Activated T-cell treated with anti-CD3 and anti-CD28 coated beads, Interleukin-2, amount 50 U/mL, for 24 hours (primary cell): Measurements from ENCODE around the gene NSMCE1.
"Not testable (repeated sequence)": the region's sequence is repeated elsewhere in the genome, so short reads cannot be mapped to it uniquely, and the experiment has no call there.

Experiments used
- DNase-seq: peaks from one replicate; pipeline ENCODE4 v3.0.0-alpha.2; 2020
- H3K27ac Mint-ChIP-seq: 2 replicates; pipeline ENCODE4 v1.8.0; 2020; ENCODE audit warnings: mild to moderate bottlenecking, mixed read lengths
- H3K27me3 Mint-ChIP-seq: 2 replicates; pipeline ENCODE4 v1.8.0; 2020; ENCODE audit warnings: mixed read lengths
- H3K36me3 Mint-ChIP-seq: 2 replicates; pipeline ENCODE4 v1.8.0; 2020; ENCODE audit warnings: low read depth, mixed read lengths
- H3K4me1 Mint-ChIP-seq: 2 replicates; pipeline ENCODE4 v1.8.0; 2020; ENCODE audit warnings: low read depth, mixed read lengths
- H3K4me3 Mint-ChIP-seq: 2 replicates; pipeline ENCODE4 v1.8.0; 2020; ENCODE audit warnings: mild to moderate bottlenecking, moderate library complexity, mixed read lengths
- H3K9me3 Mint-ChIP-seq: 2 replicates; pipeline ENCODE4 v1.8.0; 2020; ENCODE audit warnings: mixed read lengths

The NSMCE1 gene

DNA sequence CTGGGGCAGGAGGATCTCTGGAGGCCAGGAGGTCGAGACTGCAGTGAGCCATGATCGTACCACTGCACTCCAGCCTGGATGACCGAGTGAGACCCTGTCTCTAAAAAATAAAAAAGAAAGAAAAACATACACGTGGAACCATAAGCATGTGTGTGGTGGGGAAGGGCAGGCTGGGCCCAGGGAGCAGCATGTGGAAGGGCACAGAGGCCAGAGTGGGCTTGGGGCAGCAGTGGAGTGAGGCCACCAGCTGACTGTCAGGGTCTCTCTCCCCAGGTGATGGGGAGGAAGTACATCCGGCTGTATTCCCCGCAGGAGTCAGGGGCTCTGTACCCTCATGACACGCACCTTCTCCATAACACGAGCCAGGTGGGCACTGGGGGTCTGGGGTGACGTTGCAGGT is 48.5 kb downstream of the NSMCE1 start:
- Mint-ChIP-seq H3K4me3 (no peak overlapping the region), H3K4me1 (peaks cover 5% of the 10 kb centered on the region), H3K9me3 (no peaks in the 10 kb centered on the region), H3K27ac (no peak overlapping the region), H3K27me3 (no peaks in the 10 kb centered on the region), H3K36me3 (peaks cover 69% of the 10 kb centered on the region)
- no peak for DNase-seq

DNA sequence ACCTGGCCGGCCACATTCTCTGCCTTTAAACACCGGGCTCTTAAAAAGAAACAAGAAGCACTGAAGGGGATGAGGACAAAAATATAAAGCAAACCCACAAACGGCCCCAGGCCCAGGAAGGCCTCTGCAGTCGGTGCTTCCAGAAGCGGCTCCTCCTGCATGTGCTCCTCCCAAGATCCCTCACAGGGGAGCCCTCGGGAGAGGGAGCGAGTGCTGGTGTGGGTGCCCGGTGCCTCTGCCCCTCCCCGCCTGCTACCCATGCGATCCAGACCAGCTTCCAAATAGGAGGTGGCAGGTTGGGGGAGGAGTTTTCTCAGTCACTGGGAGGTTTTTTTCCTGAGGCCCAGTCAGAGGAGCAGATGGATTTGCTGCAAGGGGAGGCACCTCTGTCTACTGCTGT is 49.4 kb downstream of the NSMCE1 start:
- H3K4me3 Mint-ChIP-seq: no peak overlapping the region
- H3K27me3 Mint-ChIP-seq: no peaks in the 10 kb centered on the region
- DNase-seq: no peak
- H3K4me1 Mint-ChIP-seq: peaks cover 5% of the 10 kb centered on the region
- peaks cover 69% of the 10 kb centered on the region for H3K36me3 Mint-ChIP-seq
- no peak overlapping the region for H3K27ac Mint-ChIP-seq
- H3K9me3 Mint-ChIP-seq: no peaks in the 10 kb centered on the region

DNA sequence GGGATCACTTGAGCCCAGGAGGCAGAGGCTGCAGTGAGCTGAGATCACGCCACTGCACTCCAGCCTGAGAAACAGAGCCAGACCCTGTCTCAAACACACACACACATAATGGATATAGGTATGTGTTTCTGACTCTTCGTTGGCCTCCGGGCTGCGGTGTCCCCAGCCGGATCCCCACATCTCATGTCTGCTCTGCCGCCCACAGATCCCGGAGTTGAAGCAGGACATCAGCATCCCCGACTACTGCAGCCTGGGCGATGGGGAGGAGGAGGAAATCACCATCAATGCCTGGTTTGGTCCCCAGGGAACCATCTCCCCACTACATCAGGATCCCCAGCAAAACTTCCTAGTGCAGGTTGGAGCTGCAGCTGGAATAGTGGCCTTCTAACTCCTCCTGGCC is 49.8 kb downstream of the NSMCE1 start:
- no peaks in the 10 kb centered on the region for H3K27me3 Mint-ChIP-seq
- peaks cover 3% of the 10 kb centered on the region for H3K4me1 Mint-ChIP-seq
- H3K4me3 Mint-ChIP-seq: no peak overlapping the region
- peaks cover 69% of the 10 kb centered on the region for H3K36me3 Mint-ChIP-seq
- H3K27ac Mint-ChIP-seq: no peak overlapping the region
- DNase-seq: no peak
- no peaks in the 10 kb centered on the region for H3K9me3 Mint-ChIP-seq

DNA sequence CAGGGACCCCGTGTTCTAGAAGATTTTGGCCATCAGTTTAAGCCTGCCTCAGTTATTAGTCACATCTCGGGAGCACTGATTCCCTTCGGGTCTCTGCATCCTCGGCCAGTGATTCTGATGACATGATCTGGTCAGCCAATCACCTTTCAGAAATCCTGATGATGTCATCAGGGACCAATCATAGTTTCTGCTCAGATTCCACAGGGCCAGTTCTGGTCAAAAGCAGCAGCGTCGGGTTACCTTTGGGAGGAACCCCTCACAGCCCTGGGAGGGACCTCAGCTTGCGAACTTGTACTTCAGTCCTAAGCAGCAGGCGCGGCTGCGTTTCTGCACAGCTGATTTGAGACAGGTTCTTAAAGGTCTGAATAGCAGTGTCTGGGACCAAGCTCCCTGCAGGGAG is 51.3 kb downstream of the NSMCE1 start:
- peaks cover 3% of the 10 kb centered on the region for H3K4me1 Mint-ChIP-seq
- no peaks in the 10 kb centered on the region for H3K27me3 Mint-ChIP-seq
- H3K9me3 Mint-ChIP-seq: no peaks in the 10 kb centered on the region
- H3K27ac Mint-ChIP-seq: peak overlapping the region; percentile 37
- no peak for DNase-seq
- H3K4me3 Mint-ChIP-seq: no peak overlapping the region
- H3K36me3 Mint-ChIP-seq: peaks cover 64% of the 10 kb centered on the region

DNA sequence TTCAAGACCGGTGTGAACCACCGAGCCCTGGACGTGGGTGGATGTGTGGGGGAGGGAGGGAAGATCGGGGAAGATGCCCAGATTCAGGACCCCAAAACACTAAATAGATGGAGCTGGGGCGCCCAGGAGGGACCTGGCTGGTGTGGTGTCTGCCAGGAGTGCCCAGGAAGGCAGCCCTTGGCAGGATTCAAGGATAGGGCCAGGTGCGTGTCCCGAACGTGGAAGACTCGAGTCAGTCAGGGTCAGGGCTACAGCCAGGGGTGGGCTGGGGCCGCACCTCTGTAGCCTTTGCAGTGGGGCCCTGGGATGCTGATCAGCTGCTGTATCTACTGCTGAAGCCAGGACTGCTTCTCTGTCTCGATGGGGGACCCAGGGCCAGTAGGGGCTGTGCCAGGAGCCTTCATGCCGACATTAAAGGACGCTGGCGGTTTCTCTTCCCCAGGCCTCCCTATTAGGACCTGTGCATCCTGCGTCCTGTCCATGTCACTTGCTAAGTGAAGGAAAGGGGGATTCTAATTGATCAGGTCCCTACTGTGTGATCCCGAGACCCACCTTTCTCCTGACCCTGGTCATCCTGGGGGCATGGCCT is 52.2 kb downstream of the NSMCE1 start:
- no peak for DNase-seq
- Mint-ChIP-seq H3K36me3 (peaks cover 67% of the 10 kb centered on the region), H3K4me1 (peaks cover under 1% of the 10 kb centered on the region), H3K9me3 (no peaks in the 10 kb centered on the region), H3K4me3 (no peak overlapping the region), H3K27ac (peak overlapping the region; percentile 52), H3K27me3 (no peaks in the 10 kb centered on the region)

DNA sequence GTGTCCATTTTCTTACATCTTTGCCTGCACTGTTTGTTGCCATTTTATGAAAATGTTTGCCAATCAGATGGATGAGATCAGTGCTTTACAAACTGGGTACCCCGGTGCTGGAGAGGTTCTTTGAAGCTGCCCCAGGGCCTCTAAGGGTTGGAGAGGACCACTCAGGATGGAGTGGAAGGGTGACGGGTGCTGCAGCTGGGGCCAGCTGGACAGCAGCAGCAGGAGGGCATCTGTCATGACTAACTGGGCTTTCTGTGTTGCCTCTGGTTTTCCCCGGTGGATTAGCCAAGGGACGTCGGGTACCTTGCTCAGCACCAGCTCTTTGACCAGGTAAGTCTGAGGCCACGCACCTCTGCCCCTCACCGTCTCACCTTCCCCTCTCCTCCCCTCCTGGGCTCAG is 52.9 kb downstream of the NSMCE1 start:
- no peaks in the 10 kb centered on the region for H3K27me3 Mint-ChIP-seq
- no peak for DNase-seq
- H3K36me3 Mint-ChIP-seq: peaks cover 72% of the 10 kb centered on the region
- H3K27ac Mint-ChIP-seq: no peak overlapping the region
- no peak overlapping the region for H3K4me3 Mint-ChIP-seq
- H3K9me3 Mint-ChIP-seq: no peaks in the 10 kb centered on the region
- peaks cover 6% of the 10 kb centered on the region for H3K4me1 Mint-ChIP-seq

DNA sequence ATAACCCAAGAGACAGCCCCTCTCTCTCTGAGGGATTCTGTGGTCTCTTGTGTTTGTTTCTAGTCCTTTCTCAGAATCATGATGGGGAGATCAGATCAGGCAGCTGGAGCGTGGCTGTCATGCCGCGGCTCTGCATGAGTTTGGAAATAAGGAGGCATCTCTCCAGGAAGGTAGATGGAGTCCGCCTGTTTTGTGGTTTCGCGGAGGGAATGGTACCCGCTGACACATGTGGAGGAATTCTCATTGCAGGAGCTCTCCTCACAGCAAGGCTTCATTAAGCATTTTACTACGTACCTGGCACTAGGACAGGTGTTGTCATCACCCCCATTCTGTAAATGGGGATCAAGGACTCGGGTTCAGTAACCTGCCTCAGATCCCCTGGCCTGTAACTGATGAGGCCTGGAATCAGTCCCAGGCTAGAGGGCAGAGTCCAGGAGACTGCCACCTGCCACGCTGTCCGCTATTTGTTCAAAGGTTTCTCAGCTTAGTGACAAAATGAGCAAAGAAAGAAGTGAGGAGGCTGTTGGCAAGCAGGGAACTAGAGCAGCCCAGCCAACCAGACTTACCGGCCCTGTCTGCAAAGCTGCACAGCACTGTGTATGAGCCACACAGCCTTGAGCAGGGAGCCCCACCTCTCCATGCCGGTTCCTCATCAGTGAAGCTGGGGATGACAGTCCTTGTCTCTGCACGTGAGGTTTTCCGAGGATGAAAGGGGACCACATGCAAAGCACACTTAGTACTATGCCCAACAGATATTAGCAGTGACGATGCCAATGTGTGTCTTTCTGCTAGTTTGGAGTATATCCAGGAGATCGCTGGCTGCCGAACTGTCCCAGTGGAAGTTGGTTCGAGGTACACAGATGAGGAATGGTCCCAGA is 54.2 kb downstream of the NSMCE1 start:
- peaks cover 74% of the 10 kb centered on the region for H3K36me3 Mint-ChIP-seq
- no peaks in the 10 kb centered on the region for H3K27me3 Mint-ChIP-seq
- H3K27ac Mint-ChIP-seq: no peak overlapping the region
- H3K9me3 Mint-ChIP-seq: no peaks in the 10 kb centered on the region
- peaks cover 6% of the 10 kb centered on the region for H3K4me1 Mint-ChIP-seq
- DNase-seq: no peak
- H3K4me3 Mint-ChIP-seq: no peak overlapping the region

DNA sequence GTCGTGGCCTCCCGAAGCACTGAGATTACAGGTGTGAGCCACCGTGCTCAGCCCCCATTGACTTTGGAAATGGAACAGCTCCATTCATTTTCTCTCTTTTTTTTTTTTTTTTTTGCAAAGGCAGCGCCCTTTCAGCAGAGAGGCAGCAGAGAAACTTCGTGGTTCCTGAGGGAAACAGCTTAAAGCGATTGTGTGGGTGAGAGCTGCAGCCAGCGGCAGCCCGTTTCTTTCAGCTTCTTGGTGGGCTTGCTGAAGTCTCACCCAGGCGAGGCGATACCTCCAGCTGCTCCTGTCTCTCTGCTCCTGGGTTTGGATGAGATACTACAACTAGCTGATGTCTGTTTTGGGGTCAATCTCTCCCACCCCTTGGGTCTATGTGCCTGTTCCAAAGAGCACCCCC is 57.5 kb downstream of the NSMCE1 start:
- H3K36me3 Mint-ChIP-seq: peaks cover 62% of the 10 kb centered on the region
- no peaks in the 10 kb centered on the region for H3K27me3 Mint-ChIP-seq
- no peaks in the 10 kb centered on the region for H3K9me3 Mint-ChIP-seq
- no peak overlapping the region for H3K4me3 Mint-ChIP-seq
- DNase-seq: no peak
- peaks cover 6% of the 10 kb centered on the region for H3K4me1 Mint-ChIP-seq
- peak overlapping the region; percentile 60 for H3K27ac Mint-ChIP-seq

DNA sequence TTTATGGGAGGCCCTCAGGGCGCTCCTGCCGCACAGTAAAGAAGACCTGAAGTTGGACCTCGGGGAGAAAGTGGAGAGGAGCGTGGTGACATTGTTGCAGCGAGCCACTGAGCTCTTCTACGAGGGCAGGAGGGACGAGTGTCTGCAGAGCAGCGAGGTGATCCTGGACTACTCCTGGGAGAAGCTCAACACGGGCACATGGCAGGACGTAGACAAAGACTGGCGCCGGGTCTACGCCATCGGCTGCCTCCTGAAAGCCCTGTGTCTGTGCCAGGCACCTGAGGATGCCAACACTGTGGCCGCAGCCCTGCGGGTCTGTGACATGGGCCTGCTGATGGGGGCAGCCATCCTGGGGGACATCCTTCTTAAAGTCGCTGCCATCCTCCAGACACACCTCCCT is 58.4 kb downstream of the NSMCE1 start:
- no peak overlapping the region for H3K27ac Mint-ChIP-seq
- H3K4me1 Mint-ChIP-seq: peaks cover 8% of the 10 kb centered on the region
- H3K9me3 Mint-ChIP-seq: no peaks in the 10 kb centered on the region
- DNase-seq: no peak
- H3K4me3 Mint-ChIP-seq: no peak overlapping the region
- H3K27me3 Mint-ChIP-seq: no peaks in the 10 kb centered on the region
- peaks cover 56% of the 10 kb centered on the region for H3K36me3 Mint-ChIP-seq

DNA sequence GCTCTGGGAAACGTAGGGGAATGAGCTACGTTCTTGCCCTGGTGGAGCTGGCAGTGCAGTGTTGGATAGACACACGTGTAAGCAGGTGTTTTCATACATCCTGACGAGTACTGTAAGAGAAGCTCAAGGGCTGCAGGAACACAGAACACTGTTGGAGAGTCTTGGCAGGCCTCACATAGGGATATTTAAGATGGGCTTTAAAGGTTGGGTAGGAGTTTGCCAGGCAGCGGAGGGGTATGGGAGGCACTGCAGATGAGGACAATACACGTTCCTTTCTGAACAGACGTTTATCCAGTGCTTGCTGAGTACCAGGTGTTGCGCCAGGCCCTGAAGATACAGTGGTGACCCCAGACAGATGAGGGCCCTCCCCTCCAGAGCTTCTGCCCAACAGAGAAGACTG is 59.0 kb downstream of the NSMCE1 start:
- H3K9me3 Mint-ChIP-seq: no peaks in the 10 kb centered on the region
- peaks cover 52% of the 10 kb centered on the region for H3K36me3 Mint-ChIP-seq
- H3K4me3 Mint-ChIP-seq: no peak overlapping the region
- H3K27ac Mint-ChIP-seq: no peak overlapping the region
- DNase-seq: no peak
- peaks cover 11% of the 10 kb centered on the region for H3K4me1 Mint-ChIP-seq
- no peaks in the 10 kb centered on the region for H3K27me3 Mint-ChIP-seq

DNA sequence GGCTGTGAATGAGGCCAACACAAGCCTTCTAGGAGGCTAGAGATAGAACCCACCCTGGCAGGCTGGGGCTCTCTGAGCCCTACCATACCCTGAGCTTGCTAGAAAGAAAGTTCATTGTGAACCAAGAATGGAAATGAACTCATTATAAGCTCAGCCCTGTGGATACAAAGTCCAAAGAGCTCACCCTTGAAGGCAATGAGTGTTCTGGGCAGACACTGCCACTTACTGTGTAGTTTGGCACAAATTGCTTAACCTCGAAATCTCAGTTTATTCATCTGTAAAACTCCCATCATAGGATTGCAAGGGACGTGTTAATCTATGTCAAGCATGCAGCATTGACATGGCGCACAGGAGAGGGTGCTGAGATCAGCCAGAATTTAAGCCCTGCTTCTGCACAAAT is 59.8 kb downstream of the NSMCE1 start:
- no peak for DNase-seq
- Mint-ChIP-seq H3K27ac (no peak overlapping the region), H3K36me3 (peaks cover 51% of the 10 kb centered on the region), H3K4me3 (no peak overlapping the region), H3K9me3 (no peaks in the 10 kb centered on the region), H3K4me1 (peaks cover 18% of the 10 kb centered on the region), H3K27me3 (no peaks in the 10 kb centered on the region)

DNA sequence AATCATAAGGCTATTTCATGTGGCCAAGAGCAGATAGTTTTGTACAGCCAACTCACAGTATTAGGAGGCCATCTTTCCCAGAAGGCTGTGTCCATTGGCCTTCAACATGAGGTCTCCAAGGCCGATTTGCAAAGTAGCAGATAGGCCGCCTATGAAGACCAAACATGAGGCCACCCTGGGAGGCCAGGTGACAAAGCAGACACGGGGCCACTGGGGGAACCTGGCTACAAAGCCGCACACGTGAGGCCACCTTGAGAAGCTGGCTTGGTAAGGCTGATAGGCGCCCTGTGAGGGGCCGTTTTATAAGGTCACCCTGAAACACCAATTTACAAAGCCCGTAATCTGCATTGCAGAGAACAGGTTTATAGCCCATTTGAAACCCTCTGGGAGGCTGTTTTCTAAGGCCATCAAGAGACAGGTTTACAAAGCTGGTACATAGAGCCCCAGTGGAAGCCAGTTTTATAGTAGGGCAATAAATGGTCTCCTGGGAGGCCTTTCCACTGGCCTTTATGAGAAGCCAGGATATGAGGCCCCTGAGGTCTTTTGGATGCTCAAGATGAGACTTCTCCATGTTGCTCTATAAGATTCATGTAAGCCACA is 60.4 kb downstream of the NSMCE1 start:
- H3K4me1 Mint-ChIP-seq: peaks cover 23% of the 10 kb centered on the region
- no peaks in the 10 kb centered on the region for H3K27me3 Mint-ChIP-seq
- no peak for DNase-seq
- H3K36me3 Mint-ChIP-seq: peaks cover 49% of the 10 kb centered on the region
- no peak overlapping the region for H3K4me3 Mint-ChIP-seq
- no peaks in the 10 kb centered on the region for H3K9me3 Mint-ChIP-seq
- no peak overlapping the region for H3K27ac Mint-ChIP-seq

DNA sequence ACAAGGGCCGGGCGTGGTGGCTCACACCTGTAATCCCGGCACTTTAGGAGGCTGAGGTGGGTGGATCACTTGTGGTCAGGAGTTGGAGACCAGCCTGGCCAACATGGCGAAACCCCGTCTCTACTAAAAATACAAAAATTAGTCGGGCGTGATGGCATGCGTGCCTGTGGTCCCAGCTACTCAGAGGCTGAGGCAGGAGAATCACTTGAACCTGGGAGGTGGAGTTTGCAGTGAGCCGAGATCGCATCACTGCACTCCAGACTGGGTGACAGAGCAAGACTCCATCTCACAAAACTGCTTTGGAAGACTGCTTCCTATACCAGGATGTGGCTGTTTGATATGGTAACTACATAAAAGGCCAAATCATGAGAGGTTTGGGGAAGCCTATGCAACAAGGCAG is 61.5 kb downstream of the NSMCE1 start:
- DNase-seq, H3K4me3 Mint-ChIP-seq, H3K9me3 Mint-ChIP-seq, H3K27ac Mint-ChIP-seq, H3K27me3 Mint-ChIP-seq: not testable (repeated sequence)
- peaks cover 44% of the 10 kb centered on the region for H3K36me3 Mint-ChIP-seq
- peaks cover 34% of the 10 kb centered on the region for H3K4me1 Mint-ChIP-seq

DNA sequence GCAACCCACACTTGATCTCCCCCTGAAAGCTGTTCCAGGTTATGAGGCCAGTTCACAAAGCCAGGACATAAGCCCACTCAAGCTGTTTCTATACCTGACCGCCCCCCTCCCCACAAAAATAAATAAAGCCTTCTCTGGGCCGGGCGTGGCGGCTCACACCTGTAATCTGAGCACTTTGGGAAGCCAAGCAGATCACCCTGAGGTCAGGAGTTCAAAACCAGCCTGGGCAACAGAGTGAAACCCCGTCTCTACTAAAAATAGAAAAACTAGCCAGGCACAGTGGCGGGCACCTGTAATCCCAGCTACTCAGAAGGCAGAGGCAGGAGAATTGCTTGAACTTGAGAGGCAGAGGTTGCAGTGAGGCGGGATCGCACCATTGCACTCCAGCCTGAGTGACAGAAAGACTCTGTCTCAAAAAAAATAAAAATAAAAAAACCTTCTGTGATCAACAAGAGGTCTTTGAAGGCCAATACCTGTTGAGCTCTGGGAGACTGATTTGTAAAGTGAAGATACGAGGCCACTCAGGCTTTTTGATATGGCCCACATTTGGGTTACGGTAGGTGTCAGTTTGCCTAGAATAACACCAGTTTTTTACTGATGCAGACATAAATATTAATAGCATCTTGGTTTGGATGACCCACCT is 63.0 kb downstream of the NSMCE1 start:
- H3K27me3 Mint-ChIP-seq: no peaks in the 10 kb centered on the region
- no peak overlapping the region for H3K27ac Mint-ChIP-seq
- no peak overlapping the region for H3K4me3 Mint-ChIP-seq
- peaks cover 31% of the 10 kb centered on the region for H3K36me3 Mint-ChIP-seq
- H3K9me3 Mint-ChIP-seq: peaks cover 4% of the 10 kb centered on the region
- DNase-seq: no peak
- H3K4me1 Mint-ChIP-seq: peaks cover 40% of the 10 kb centered on the region
